GM12878 (cell line): Measurements from ENCODE around the gene NELFB. TPM values are rescaled to one million over a fixed set of nuclear protein-coding genes. Genes with fewer than 3 reads are reported as not detected.

Source experiments
- ATF2 ChIP-seq: IDR thresholded peaks from 2 replicates; pipeline ENCODE4 v1.6.1; 2012; ENCODE audit warnings: low read length, inconsistent platforms
- CUX1 ChIP-seq: IDR thresholded peaks from 2 replicates; pipeline ENCODE4 v1.6.1; 2012; ENCODE audit warnings: improper control_type of control experiment, low read depth, low read length; ENCODE audit not compliant: insufficient replicate concordance
- GATAD2B ChIP-seq: fragments of 450-650 bp; conservative IDR thresholded peaks from 2 replicates; pipeline ENCODE4 v1.6.1; 2017; ENCODE audit warnings: low read depth, mild to moderate bottlenecking, moderate library complexity
- HDGF ChIP-seq: fragments of 450-650 bp; IDR thresholded peaks from 2 replicates; pipeline ENCODE4 v1.6.1; 2016; ENCODE audit warnings: antibody characterized with exemption
- IRF4 ChIP-seq: IDR thresholded peaks from 2 replicates; pipeline ENCODE4 v1.6.1; 2011; ENCODE audit warnings: low read depth, low read length
- MXI1 ChIP-seq: fragments of 150-350 bp; IDR thresholded peaks from 2 replicates; pipeline ENCODE4 v1.6.1; 2011; ENCODE audit warnings: low read depth, mild to moderate bottlenecking, inconsistent platforms, low read length, improper control_type of control experiment
- NFXL1 ChIP-seq: fragments of 450-650 bp; IDR thresholded peaks from 2 replicates; pipeline ENCODE4 v1.6.1; 2017; ENCODE audit warnings: antibody characterized with exemption, mild to moderate bottlenecking, borderline replicate concordance
- NR2F1 ChIP-seq: fragments of 450-650 bp; conservative IDR thresholded peaks from 2 replicates; pipeline ENCODE4 v1.6.1; 2017; ENCODE audit warnings: mild to moderate bottlenecking
- REST ChIP-seq: IDR thresholded peaks from 2 replicates; pipeline ENCODE4 v1.6.1; 2012; ENCODE audit warnings: mild to moderate bottlenecking, low read depth, low read length
- SMC3 ChIP-seq: IDR thresholded peaks from 2 replicates; pipeline ENCODE4 v1.6.1; 2011; ENCODE audit warnings: low read length, improper control_type of control experiment, borderline replicate concordance
- TCF12 ChIP-seq: IDR thresholded peaks from 2 replicates; pipeline ENCODE4 v1.6.1; 2011; ENCODE audit warnings: low read depth, mild to moderate bottlenecking, low read length
- WRNIP1 ChIP-seq: IDR thresholded peaks from 2 replicates; pipeline ENCODE4 v1.6.1; 2011; ENCODE audit warnings: low read depth, low read length, improper control_type of control experiment, borderline replicate concordance
- ZBTB40 ChIP-seq: fragments of 450-650 bp; IDR thresholded peaks from 2 replicates; pipeline ENCODE4 v1.6.1; 2016; ENCODE audit warnings: mild to moderate bottlenecking, moderate library complexity, borderline replicate concordance
- polyA plus RNA-seq, 11 experiments: library from polyadenylated mRNA; depleted of rRNA in 4 of 11; unstranded in 6 of 11; stranded (reverse) in 5 of 11; fragments of >200 nt; fragmentation: Nextera tagmentation in 4 of 11; fragmentation: Illumina TruSeq in 1 of 11; extraction: Ambion mirVana in 4 of 11; extraction: Trizol in 1 of 11; gene quantifications; 1 replicate in 1 of 11; 2 replicates in 10 of 11; pipeline versions ENCODE4 v1.2.1 to v1.2.3, GENCODE V29; 2011 to 2016; ENCODE audit warnings: inconsistent platforms in 2 of 11, missing spikeins in 2 of 11, low read depth in 1 of 11
- total RNA-seq, 4 experiments: library from RNA; depleted of rRNA in 3 of 4; stranded (reverse); fragments of >200 nt in 3 of 4; fragmentation: Illumina TruSeq in 1 of 4; extraction: Trizol in 1 of 4; gene quantifications; 2 replicates each; pipeline versions ENCODE4 v1.2.1 to v1.2.3, GENCODE V29; 2013 to 2021

NELFB gene
- total and polyA plus RNA-seq, 10 of the 15 experiments (the other 5 are each of a cell fraction or from before 2014, with no cell fraction given) = 0.19 to 63.4 (median 30.9) TPM

GRCh38 chr9:137227054-137227852, 27.9 kb upstream of the NELFB start, which contains the start of gene RNF224 (continued):
- TF ChIP-seq GATAD2B (peak; percentile 67), ZBTB40 (no peak), SMC3 (peak; percentile 98), TCF12 (no peak), HDGF (peak; percentile 57; the same call in 1 of the 2 replicates), NR2F1 (0 out of 2 replicates have a peak, but pooled peaks have one; percentile 28), MXI1 (no peak), CUX1 (no peak), WRNIP1 (no peak), IRF4 (peak; percentile 52; the same call in 1 of the 2 replicates), NFXL1 (no peak), REST (no peak), ATF2 (no peak)
